GM12892 (cell line): ENCODE measurements around the gene MRPL42.

Experiments
- POLR2A ChIP-seq: IDR thresholded peaks from 2 replicates; pipeline ENCODE4 v1.6.1; 2011; ENCODE audit warnings: low read depth, low read length, control low read depth
- POLR2AphosphoS5 ChIP-seq: IDR thresholded peaks from 2 replicates; pipeline ENCODE4 v1.6.1; 2011; ENCODE audit warnings: low read depth, low read length, control low read depth
- TAF1 ChIP-seq: IDR thresholded peaks from 2 replicates; pipeline ENCODE4 v1.6.1; 2011; ENCODE audit warnings: low read depth, mild to moderate bottlenecking, control low read depth, low read length, borderline replicate concordance

- TF ChIP-seq POLR2AphosphoS5 = no peak
- no peak for TF ChIP-seq POLR2A
- no peak for TF ChIP-seq TAF1
These were observed 13.7 kb upstream of the MRPL42 start for GRCh38 chr12:93453633-93454032.
